ENCODE measurements around the gene ERCC6L. TPM values are rescaled to one million over a fixed set of nuclear protein-coding genes. Genes with fewer than 3 reads are reported as not detected.
"Not testable (repeated sequence)": the region's sequence is repeated elsewhere in the genome, so short reads cannot be mapped to it uniquely, and the experiment has no call there.

The ERCC6L gene
- polyA plus RNA-seq, 3 donors = 0.04 to 0.24 (median 0.05) TPM

GRCh38 chrX:72176981-72177380, 61.8 kb downstream of the ERCC6L start:
- Mint-ChIP-seq H3K4me1 (peaks cover 2% of the 10 kb centered on the region), H3K9me3 (peaks cover 0 to 6% (median 2%) of the 10 kb centered on the region in 7 donors), H3K36me3 (no peaks in the 10 kb centered on the region), H3K4me3 (no peak overlapping the region), H3K27ac (no peak overlapping the region), H3K27me3 (ENCODE audit: low read depth in 3 of 3) (peaks cover 0 to 5% (median 3%) of the 10 kb centered on the region in 3 donors)
- Histone ChIP-seq H2AFZ (ENCODE audit: insufficient read depth, low read depth, low read length, poor library complexity, severe bottlenecking) (no peak overlapping the region), H3K27ac (ENCODE audit: low read depth in 1 of 2, low read length in 2 of 2) (no peak overlapping the region), H3K79me2 (ENCODE audit: insufficient read depth, low read length) (peaks cover 5% of the 10 kb centered on the region), H3K4me1 (ENCODE audit: control insufficient read depth in 1 of 2, insufficient read depth in 2 of 2, low read length in 2 of 2) (peaks cover 8 to 12% of the 10 kb centered on the region in 2 donors), H3K4me2 (replicated peaks; ENCODE audit: extremely low read depth, low read length, poor library complexity, severe bottlenecking) (no peak overlapping the region), H3K27me3 (ENCODE audit: control insufficient read depth in 2 of 2, insufficient read depth in 2 of 2, low read length in 2 of 2) (no peaks in the 10 kb centered on the region), H4K20me1 (ENCODE audit: insufficient read depth, low read length) (no peaks in the 10 kb centered on the region), H3K9ac (ENCODE audit: insufficient read depth, low read length, poor library complexity, severe bottlenecking) (no peak overlapping the region), H3K36me3 (replicated peaks in 1 of 2; ENCODE audit: control insufficient read depth in 1 of 2, insufficient read depth in 2 of 2, low read length in 2 of 2) (no peaks in the 10 kb centered on the region), H3K4me3 (replicated peaks in 1 of 3; ENCODE audit: low read depth in 2 of 3, low read length in 3 of 3) (no peak overlapping the region), H3K9me3 (replicated peaks in 1 of 2; ENCODE audit: control insufficient read depth in 1 of 2, insufficient read depth in 1 of 2, low read length in 2 of 2) (no peaks in the 10 kb centered on the region)
- intact Hi-C loops (cut with micrococcal nuclease) = no loop called here
- whole genome bisulfite sequencing (ENCODE audit: insufficient coverage) = 100% methylated on average over 1 of the region's 2 CpGs
- TF ChIP-seq CTCF (IDR thresholded peaks at IDR 0.05) = no peak
- DNase-seq = no peak

GRCh38 chrX:72176289-72176688, 62.5 kb downstream of the ERCC6L start:
- DNase-seq; intact Hi-C loops (cut with micrococcal nuclease); H3K9me3 Mint-ChIP-seq; H3K4me1 ChIP-seq (ENCODE audit: control insufficient read depth in 1 of 2, insufficient read depth in 2 of 2, low read length in 2 of 2); H3K79me2 ChIP-seq (ENCODE audit: insufficient read depth, low read length); H3K27me3 Mint-ChIP-seq (ENCODE audit: low read depth in 3 of 3); H2AFZ ChIP-seq (ENCODE audit: insufficient read depth, low read depth, low read length, poor library complexity, severe bottlenecking); H3K36me3 ChIP-seq (replicated peaks in 1 of 2; ENCODE audit: control insufficient read depth in 1 of 2, insufficient read depth in 2 of 2, low read length in 2 of 2); H4K20me1 ChIP-seq (ENCODE audit: insufficient read depth, low read length); H3K36me3 Mint-ChIP-seq; H3K4me3 ChIP-seq (replicated peaks in 1 of 3; ENCODE audit: low read depth in 2 of 3, low read length in 3 of 3); H3K9me3 ChIP-seq (replicated peaks in 1 of 2; ENCODE audit: control insufficient read depth in 1 of 2, insufficient read depth in 1 of 2, low read length in 2 of 2); H3K27me3 ChIP-seq (ENCODE audit: control insufficient read depth in 2 of 2, insufficient read depth in 2 of 2, low read length in 2 of 2); H3K4me3 Mint-ChIP-seq; H3K4me2 ChIP-seq (replicated peaks; ENCODE audit: extremely low read depth, low read length, poor library complexity, severe bottlenecking); H3K27ac Mint-ChIP-seq; H3K27ac ChIP-seq (ENCODE audit: low read depth in 1 of 2, low read length in 2 of 2); H3K9ac ChIP-seq (ENCODE audit: insufficient read depth, low read length, poor library complexity, severe bottlenecking); H3K4me1 Mint-ChIP-seq: not testable (repeated sequence)
- no CpG with 5 or more reads among the region's 5 CpGs for WGBS (ENCODE audit: insufficient coverage)

Measured in CD14-positive monocyte (primary cell).